Smooth muscle cell (in vitro differentiated cells): ENCODE measurements around the gene UROC1. TPM values are rescaled to one million over a fixed set of nuclear protein-coding genes. Genes with fewer than 3 reads are reported as not detected.

Experiments
- DNase-seq: peaks from one replicate; lab custom pipeline; 2025; ENCODE audit not compliant: unreplicated experiment; lab: John Stamatoyannopoulos, UW
- H2AFZ ChIP-seq: fragments of 200-600 bp; sonication (generic); 2 replicates; pipeline ENCODE4 v1.6.0; 2016; ENCODE audit warnings: antibody characterized with exemption, low read depth, mild to moderate bottlenecking
- H3F3A ChIP-seq: fragments of 200-600 bp; sonication (generic); 2 replicates; pipeline ENCODE4 v1.6.0; 2017; ENCODE audit warnings: antibody characterized with exemption, low read depth
- H3K27ac ChIP-seq: fragments of 200-600 bp; sonication (generic); 2 replicates; pipeline ENCODE4 v1.5.1; 2016; ENCODE audit warnings: low read depth, mild to moderate bottlenecking
- H3K27me3 ChIP-seq: fragments of 200-600 bp; sonication (generic); 2 replicates; pipeline ENCODE4 v1.6.1; 2016; ENCODE audit warnings: low read depth, mild to moderate bottlenecking
- H3K36me3 ChIP-seq: fragments of 200-600 bp; sonication (generic); 2 replicates; pipeline ENCODE4 v1.5.1; 2016; ENCODE audit warnings: low read depth
- H3K4me1 ChIP-seq: fragments of 200-600 bp; sonication (generic); 2 replicates; pipeline ENCODE4 v1.5.1; 2016; ENCODE audit warnings: low read depth
- H3K4me2 ChIP-seq: fragments of 200-600 bp; sonication (generic); 2 replicates; pipeline ENCODE4 v1.6.0; 2016; ENCODE audit warnings: mild to moderate bottlenecking
- H3K4me3 ChIP-seq: fragments of 200-600 bp; sonication (generic); 2 replicates; pipeline ENCODE4 v1.5.1; 2016; ENCODE audit warnings: mild to moderate bottlenecking
- H3K79me2 ChIP-seq: fragments of 200-600 bp; sonication (generic); 2 replicates; pipeline ENCODE4 v1.6.0; 2016; ENCODE audit warnings: low read depth, mild to moderate bottlenecking
- H3K9ac ChIP-seq: fragments of 200-600 bp; sonication (generic); 2 replicates; pipeline ENCODE4 v1.6.0; 2016; ENCODE audit warnings: low read depth
- H3K9me3 ChIP-seq: fragments of 200-600 bp; sonication (generic); replicated peaks from 2 replicates; pipeline ENCODE4 v1.5.1; 2016; ENCODE audit warnings: low read depth
- H4K20me1 ChIP-seq: fragments of 200-600 bp; sonication (generic); 2 replicates; pipeline ENCODE4 v1.6.0; 2016; ENCODE audit warnings: low read depth
- WGBS: methylation state at CpG from one replicate; pipeline ENCODE4 v1.1.7; 2016; ENCODE audit warnings: low lambda C conversion rate; 5-methylcytosine and 5-hydroxymethylcytosine counted together
- polyA plus RNA-seq: library from polyadenylated mRNA; unstranded; fragments of >200 nt; fragmentation: Nextera tagmentation; extraction: Ambion mirVana; gene quantifications from 2 replicates; pipeline ENCODE4 v1.2.1, GENCODE V29; 2016
- total RNA-seq: library from RNA; depleted of rRNA; stranded (reverse); fragments of >200 nt; gene quantifications from 2 replicates; pipeline ENCODE4 v1.2.3, GENCODE V29; 2014
- TF ChIP-seq, protein P1 (sequence below): fragments of 200-600 bp; sonication (generic); IDR thresholded peaks from 2 replicates; pipeline ENCODE4 v1.5.1; 2017; ENCODE audit warnings: borderline replicate concordance, mild to moderate bottlenecking, antibody characterized with exemption; ENCODE audit not compliant: insufficient read depth, poor library complexity, severe bottlenecking

Gene UROC1
- total and polyA plus RNA-seq, 2 experiments from 2014 or later = not detected

DNA sequence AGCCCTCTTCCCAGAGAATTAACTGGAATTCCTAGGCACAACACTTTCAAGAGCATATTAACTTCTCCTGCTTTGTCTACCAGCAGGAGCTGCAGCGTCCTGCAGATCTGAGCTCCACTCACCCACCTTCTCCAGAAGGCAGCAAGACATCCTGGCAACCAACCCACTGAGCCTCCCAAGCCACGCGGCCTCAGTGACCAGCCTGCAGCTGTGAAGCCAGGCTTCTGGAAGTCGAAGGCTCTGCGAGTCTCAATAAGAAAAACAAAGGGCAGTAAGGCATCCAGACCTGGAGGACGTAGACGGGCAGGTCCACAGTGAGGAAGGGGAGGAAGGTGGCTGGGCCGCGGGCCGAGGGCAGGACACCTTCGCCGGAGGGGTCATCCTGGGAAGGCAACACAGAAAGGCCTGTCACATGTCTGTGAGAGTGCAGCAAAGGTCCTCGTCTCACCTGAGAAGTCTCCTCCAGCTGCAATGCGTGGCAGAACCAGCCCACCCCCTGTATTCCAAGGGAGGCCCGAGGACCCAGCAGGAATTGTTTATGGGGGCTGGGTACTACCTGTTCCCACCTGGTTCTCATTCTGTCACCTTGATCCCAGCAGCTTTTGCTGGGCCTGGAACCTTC lies 78.1 kb downstream of the UROC1 start:
- H3F3A ChIP-seq = no peaks in the 10 kb centered on the region
- WGBS = 96% methylated on average over 15 of the region's 15 CpGs

GRCh38 chr3:126438746-126439145 lies 78.8 kb downstream of the UROC1 start:
- Histone ChIP-seq H3K27ac (no peak overlapping the region), H3K9ac (no peak overlapping the region), H3K4me3 (no peak overlapping the region), H4K20me1 (no peaks in the 10 kb centered on the region), H3K9me3 (no peaks in the 10 kb centered on the region), H3K27me3 (no peaks in the 10 kb centered on the region), H3F3A (no peaks in the 10 kb centered on the region), H3K36me3 (no peaks in the 10 kb centered on the region), H3K4me1 (peaks cover 3% of the 10 kb centered on the region), H2AFZ (no peak overlapping the region), H3K4me2 (no peak overlapping the region), H3K79me2 (no peaks in the 10 kb centered on the region)
- 87% methylated on average over 10 of the region's 10 CpGs for WGBS
- TF ChIP-seq, protein P1, sequence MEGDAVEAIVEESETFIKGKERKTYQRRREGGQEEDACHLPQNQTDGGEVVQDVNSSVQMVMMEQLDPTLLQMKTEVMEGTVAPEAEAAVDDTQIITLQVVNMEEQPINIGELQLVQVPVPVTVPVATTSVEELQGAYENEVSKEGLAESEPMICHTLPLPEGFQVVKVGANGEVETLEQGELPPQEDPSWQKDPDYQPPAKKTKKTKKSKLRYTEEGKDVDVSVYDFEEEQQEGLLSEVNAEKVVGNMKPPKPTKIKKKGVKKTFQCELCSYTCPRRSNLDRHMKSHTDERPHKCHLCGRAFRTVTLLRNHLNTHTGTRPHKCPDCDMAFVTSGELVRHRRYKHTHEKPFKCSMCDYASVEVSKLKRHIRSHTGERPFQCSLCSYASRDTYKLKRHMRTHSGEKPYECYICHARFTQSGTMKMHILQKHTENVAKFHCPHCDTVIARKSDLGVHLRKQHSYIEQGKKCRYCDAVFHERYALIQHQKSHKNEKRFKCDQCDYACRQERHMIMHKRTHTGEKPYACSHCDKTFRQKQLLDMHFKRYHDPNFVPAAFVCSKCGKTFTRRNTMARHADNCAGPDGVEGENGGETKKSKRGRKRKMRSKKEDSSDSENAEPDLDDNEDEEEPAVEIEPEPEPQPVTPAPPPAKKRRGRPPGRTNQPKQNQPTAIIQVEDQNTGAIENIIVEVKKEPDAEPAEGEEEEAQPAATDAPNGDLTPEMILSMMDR = no peak
- DNase-seq = no peak

More for the DNA sequence above, 78.1 kb downstream of the UROC1 start:
- H3K27ac ChIP-seq = no peak overlapping the region
- H3K4me2 ChIP-seq = no peak overlapping the region
- TF ChIP-seq, protein P1 = no peak
- H3K4me1 ChIP-seq = peaks cover 3% of the 10 kb centered on the region
- no peaks in the 10 kb centered on the region for H4K20me1 ChIP-seq
- H3K79me2 ChIP-seq = no peaks in the 10 kb centered on the region
- H3K27me3 ChIP-seq = no peaks in the 10 kb centered on the region
- H3K9me3 ChIP-seq = no peaks in the 10 kb centered on the region
- H3K9ac ChIP-seq = no peak overlapping the region
- no peak for DNase-seq
- H3K4me3 ChIP-seq = no peak overlapping the region
- H2AFZ ChIP-seq = no peak overlapping the region
- H3K36me3 ChIP-seq = no peaks in the 10 kb centered on the region

- Histone ChIP-seq H3K9me3 (no peaks in the 10 kb centered on the region), H4K20me1 (no peaks in the 10 kb centered on the region), H3K36me3 (no peaks in the 10 kb centered on the region), H3F3A (no peaks in the 10 kb centered on the region), H3K27ac (no peak overlapping the region), H2AFZ (no peak overlapping the region), H3K4me3 (no peak overlapping the region), H3K9ac (no peak overlapping the region), H3K4me1 (peaks cover 3% of the 10 kb centered on the region), H3K27me3 (no peaks in the 10 kb centered on the region), H3K4me2 (no peak overlapping the region), H3K79me2 (no peaks in the 10 kb centered on the region)
- WGBS = 94% methylated on average over 8 of the region's 8 CpGs
- no peak for DNase-seq
- TF ChIP-seq, protein P1 = no peak
These were observed 79.4 kb downstream of the UROC1 start for GRCh38 chr3:126438186-126438585.
